Measurements from ENCODE around the gene MGLL. TPM values are rescaled to one million over a fixed set of nuclear protein-coding genes. Genes with fewer than 3 reads are reported as not detected.

The MGLL gene
- total and polyA plus RNA-seq, 4 experiments from 2014 or later, result 0.77 to 4.8 (median 2.3) TPM

- Mint-ChIP-seq H3K9me3 (peaks cover 0 to 4% (median 0%) of the 10 kb centered on the region in 8 donors), H3K27me3 (peaks cover 16 to 18% of the 10 kb centered on the region in 2 donors), H3K4me1 (peaks cover 0 to 2% (median 0%) of the 10 kb centered on the region in 4 donors), H3K36me3 (no peaks in the 10 kb centered on the region), H3K4me3 (no peak overlapping the region), H3K27ac (no peak overlapping the region)
- H3K27me3 ChIP-seq (ENCODE audit: insufficient read depth, low read length), result no peaks in the 10 kb centered on the region
- no peaks in the 10 kb centered on the region for H3K9me3 ChIP-seq (ENCODE audit: control insufficient read depth in 1 of 2, low read length in 2 of 2)
- ChIA-PET CTCF (ENCODE audit: partially characterized antibody) (no interaction called here), POLR2A (ENCODE audit: partially characterized antibody) (no interaction called here)
- intact Hi-C loops (cut with micrococcal nuclease), result no loop called here
- H3K4me3 ChIP-seq (ENCODE audit: low read length in 2 of 2), result no peak overlapping the region
- no peaks in the 10 kb centered on the region for H3K4me1 ChIP-seq (ENCODE audit: insufficient read depth, low read length)
- DNase-seq, result no peak
- H3K27ac ChIP-seq (ENCODE audit: low read depth, low read length), result no peak overlapping the region
- H3K36me3 ChIP-seq (ENCODE audit: insufficient read depth, low read length), result no peaks in the 10 kb centered on the region
Measured at GRCh38 chr3:127794402-127794801, 27.9 kb downstream of the MGLL start.

GRCh38 chr3:127792541-127793292, 29.6 kb downstream of the MGLL start:
- intact Hi-C loops (cut with micrococcal nuclease), result no loop called here
- H3K4me3 Mint-ChIP-seq, result no peak overlapping the region
- H3K27me3 Mint-ChIP-seq, result peaks cover 16 to 19% of the 10 kb centered on the region in 2 donors
- H3K9me3 ChIP-seq (ENCODE audit: control insufficient read depth in 1 of 2, low read length in 2 of 2), result no peaks in the 10 kb centered on the region
- H3K4me1 ChIP-seq (ENCODE audit: insufficient read depth, low read length), result no peaks in the 10 kb centered on the region
- no peak overlapping the region for H3K27ac Mint-ChIP-seq
- no peaks in the 10 kb centered on the region for H3K27me3 ChIP-seq (ENCODE audit: insufficient read depth, low read length)
- ChIA-PET POLR2A (ENCODE audit: partially characterized antibody) (no interaction called here), CTCF (ENCODE audit: partially characterized antibody) (no interaction called here)
- no peaks in the 10 kb centered on the region for H3K36me3 ChIP-seq (ENCODE audit: insufficient read depth, low read length)
- peaks cover 0 to 2% (median 0%) of the 10 kb centered on the region in 4 donors for H3K4me1 Mint-ChIP-seq
- DNase-seq, result no peak
- H3K27ac ChIP-seq (ENCODE audit: low read depth, low read length), result no peak overlapping the region
- no peak overlapping the region for H3K4me3 ChIP-seq (ENCODE audit: low read length in 2 of 2)
- peaks cover 0 to 4% (median 0%) of the 10 kb centered on the region in 8 donors for H3K9me3 Mint-ChIP-seq
- no peaks in the 10 kb centered on the region for H3K36me3 Mint-ChIP-seq

- POLR2A ChIA-PET (ENCODE audit: partially characterized antibody), result no interaction called here
- Histone ChIP-seq H3K4me3 (ENCODE audit: low read length in 2 of 2) (no peak overlapping the region), H3K27ac (ENCODE audit: low read depth, low read length) (no peak overlapping the region), H3K27me3 (ENCODE audit: insufficient read depth, low read length) (no peaks in the 10 kb centered on the region), H3K9me3 (ENCODE audit: control insufficient read depth in 1 of 2, low read length in 2 of 2) (no peaks in the 10 kb centered on the region), H3K4me1 (ENCODE audit: insufficient read depth, low read length) (no peaks in the 10 kb centered on the region), H3K36me3 (ENCODE audit: insufficient read depth, low read length) (no peaks in the 10 kb centered on the region)
- H3K9me3 Mint-ChIP-seq, result peaks cover 0 to 4% (median 0%) of the 10 kb centered on the region in 8 donors
- peaks cover 16 to 19% of the 10 kb centered on the region in 2 donors for H3K27me3 Mint-ChIP-seq
- no peak for DNase-seq
- peaks cover 0 to 2% (median 0%) of the 10 kb centered on the region in 4 donors for H3K4me1 Mint-ChIP-seq
- CTCF ChIA-PET (ENCODE audit: partially characterized antibody), result no interaction called here
- H3K4me3 Mint-ChIP-seq, result no peak overlapping the region
- no peak overlapping the region for H3K27ac Mint-ChIP-seq
- H3K36me3 Mint-ChIP-seq, result no peaks in the 10 kb centered on the region
- intact Hi-C loops (cut with micrococcal nuclease), result no loop called here
Measured at GRCh38 chr3:127791221-127791913, 30.9 kb downstream of the MGLL start.

GRCh38 chr3:127790882-127791183, 31.5 kb downstream of the MGLL start:
- Mint-ChIP-seq H3K4me3 (no peak overlapping the region), H3K27me3 (peaks cover 14 to 19% of the 10 kb centered on the region in 2 donors), H3K9me3 (peaks cover 0 to 4% (median 0%) of the 10 kb centered on the region in 8 donors), H3K36me3 (no peaks in the 10 kb centered on the region), H3K4me1 (peaks cover 0 to 2% (median 0%) of the 10 kb centered on the region in 4 donors), H3K27ac (no peak overlapping the region)
- Histone ChIP-seq H3K9me3 (ENCODE audit: control insufficient read depth in 1 of 2, low read length in 2 of 2) (no peaks in the 10 kb centered on the region), H3K4me3 (ENCODE audit: low read length in 2 of 2) (no peak overlapping the region), H3K4me1 (ENCODE audit: insufficient read depth, low read length) (no peaks in the 10 kb centered on the region), H3K27me3 (ENCODE audit: insufficient read depth, low read length) (no peaks in the 10 kb centered on the region), H3K36me3 (ENCODE audit: insufficient read depth, low read length) (no peaks in the 10 kb centered on the region), H3K27ac (ENCODE audit: low read depth, low read length) (no peak overlapping the region)
- intact Hi-C loops (cut with micrococcal nuclease), result no loop called here
- CTCF ChIA-PET (ENCODE audit: partially characterized antibody), result no interaction called here
- POLR2A ChIA-PET (ENCODE audit: partially characterized antibody), result no interaction called here
- no peak for DNase-seq

- Histone ChIP-seq H3K9me3 (ENCODE audit: control insufficient read depth in 1 of 2, low read length in 2 of 2) (no peaks in the 10 kb centered on the region), H3K36me3 (ENCODE audit: insufficient read depth, low read length) (no peaks in the 10 kb centered on the region), H3K27me3 (ENCODE audit: insufficient read depth, low read length) (no peaks in the 10 kb centered on the region), H3K4me3 (ENCODE audit: low read length in 2 of 2) (no peak overlapping the region), H3K27ac (ENCODE audit: low read depth, low read length) (no peak overlapping the region), H3K4me1 (ENCODE audit: insufficient read depth, low read length) (no peaks in the 10 kb centered on the region)
- POLR2A ChIA-PET (ENCODE audit: partially characterized antibody), result no interaction called here
- H3K36me3 Mint-ChIP-seq, result no peaks in the 10 kb centered on the region
- H3K27ac Mint-ChIP-seq, result no peak overlapping the region
- H3K4me3 Mint-ChIP-seq, result no peak overlapping the region
- intact Hi-C loops (cut with micrococcal nuclease), result no loop called here
- peaks cover 14 to 19% of the 10 kb centered on the region in 2 donors for H3K27me3 Mint-ChIP-seq
- CTCF ChIA-PET (ENCODE audit: partially characterized antibody), result no interaction called here
- peaks cover 0 to 4% (median 0%) of the 10 kb centered on the region in 8 donors for H3K9me3 Mint-ChIP-seq
- DNase-seq, result no peak
- peaks cover 0 to 2% (median 0%) of the 10 kb centered on the region in 4 donors for H3K4me1 Mint-ChIP-seq
Measured at GRCh38 chr3:127789990-127790881, 32.1 kb downstream of the MGLL start.

GRCh38 chr3:127789051-127789450, 33.3 kb downstream of the MGLL start:
- Mint-ChIP-seq H3K27me3 (peaks cover 14 to 16% of the 10 kb centered on the region in 2 donors), H3K36me3 (no peaks in the 10 kb centered on the region), H3K4me1 (peaks cover 0 to 2% (median 0%) of the 10 kb centered on the region in 4 donors), H3K4me3 (no peak overlapping the region), H3K27ac (no peak overlapping the region), H3K9me3 (no peaks in the 10 kb centered on the region)
- DNase-seq, result no peak
- Histone ChIP-seq H3K27ac (ENCODE audit: low read depth, low read length) (no peak overlapping the region), H3K4me1 (ENCODE audit: insufficient read depth, low read length) (no peaks in the 10 kb centered on the region), H3K27me3 (ENCODE audit: insufficient read depth, low read length) (no peaks in the 10 kb centered on the region), H3K36me3 (ENCODE audit: insufficient read depth, low read length) (no peaks in the 10 kb centered on the region), H3K4me3 (ENCODE audit: low read length in 2 of 2) (no peak overlapping the region), H3K9me3 (ENCODE audit: control insufficient read depth in 1 of 2, low read length in 2 of 2) (no peaks in the 10 kb centered on the region)
- POLR2A ChIA-PET (ENCODE audit: partially characterized antibody), result no interaction called here
- intact Hi-C loops (cut with micrococcal nuclease), result no loop called here
- CTCF ChIA-PET (ENCODE audit: partially characterized antibody), result no interaction called here

- Mint-ChIP-seq H3K27ac (no peak overlapping the region), H3K4me1 (peaks cover 0 to 2% (median 0%) of the 10 kb centered on the region in 4 donors)
Measured at GRCh38 chr3:127788451-127788909, 33.8 kb downstream of the MGLL start.

More at GRCh38 chr3:127788451-127788909, 33.8 kb downstream of the MGLL start:
- Histone ChIP-seq H3K27me3 (ENCODE audit: insufficient read depth, low read length) (no peaks in the 10 kb centered on the region), H3K4me1 (ENCODE audit: insufficient read depth, low read length) (no peaks in the 10 kb centered on the region), H3K36me3 (ENCODE audit: insufficient read depth, low read length) (no peaks in the 10 kb centered on the region), H3K4me3 (ENCODE audit: low read length in 2 of 2) (no peak overlapping the region), H3K27ac (ENCODE audit: low read depth, low read length) (no peak overlapping the region), H3K9me3 (ENCODE audit: control insufficient read depth in 1 of 2, low read length in 2 of 2) (no peaks in the 10 kb centered on the region)
- CTCF ChIA-PET (ENCODE audit: partially characterized antibody), result no interaction called here
- POLR2A ChIA-PET (ENCODE audit: partially characterized antibody), result no interaction called here
- no peak overlapping the region for H3K4me3 Mint-ChIP-seq
- no peaks in the 10 kb centered on the region for H3K36me3 Mint-ChIP-seq
- H3K9me3 Mint-ChIP-seq, result no peaks in the 10 kb centered on the region
- DNase-seq, result no peak
- intact Hi-C loops (cut with micrococcal nuclease), result no loop called here
- peaks cover 14 to 16% of the 10 kb centered on the region in 2 donors for H3K27me3 Mint-ChIP-seq
